ENCODE measurements around the gene SPAG6. TPM values are rescaled to one million over a fixed set of nuclear protein-coding genes. Genes with fewer than 3 reads are reported as not detected.

Gene SPAG6
- total and polyA plus RNA-seq, 9 of the 15 experiments (the other 6 are each of a cell fraction or from before 2014, with no cell fraction given), result 3.5 to 23.1 (median 11.8) TPM

- Histone ChIP-seq H3K27me3 (ENCODE audit: control insufficient read depth in 2 of 2, insufficient read depth in 2 of 2, low read length in 2 of 2) (peaks cover 6 to 7% of the 10 kb centered on the region in 2 experiments; a peak in 3 of 5 replicates), H3K4me1 (replicated peaks in 1 of 2; ENCODE audit: control insufficient read depth in 2 of 2, insufficient read depth in 2 of 2, low read length in 2 of 2) (peaks cover 6 to 21% of the 10 kb centered on the region in 2 experiments; a peak in 3 of 5 replicates), H3K9me3 (replicated peaks; ENCODE audit: control insufficient read depth, insufficient read depth, low read depth, low read length) (no peaks in the 10 kb centered on the region), H3K27ac (ENCODE audit: extremely low read depth, low read depth, low read length) (peak overlapping the region; percentile 45), H3K79me2 (ENCODE audit: control insufficient read depth, insufficient read depth, low read length) (peaks cover 52% of the 10 kb centered on the region), H3K9me1 (ENCODE audit: control insufficient read depth, insufficient read depth, low read length) (no peaks in the 10 kb centered on the region), H2AFZ (ENCODE audit: low read depth, low read length) (peak overlapping the region; percentile 22), H3K9ac (ENCODE audit: insufficient read depth in 1 of 2, low read depth in 2 of 2, low read length in 2 of 2) (peak overlapping the region; percentile 44 to 83; a peak in 3 of 4 replicates), H3K4me3 (peak overlapping the region; percentile 50), H3K4me2 (ENCODE audit: insufficient read depth, low read length) (peak overlapping the region; percentile 50), H4K20me1 (replicated peaks; ENCODE audit: control insufficient read depth, insufficient read depth, low read length) (0 out of 2 replicates have a peak, but pooled peaks cover 6% of the 10 kb centered on the region), H3K36me3 (ENCODE audit: control insufficient read depth, insufficient read depth, low read length) (peaks cover 50% of the 10 kb centered on the region)
- intact Hi-C loops (cut with micrococcal nuclease) (no loop called here), in situ Hi-C loops (cut with MboI) (no loop called here)
- ATAC-seq, result no peak
- DNase-seq (ENCODE audit: extremely low read depth in 1 of 4, low spot score in 3 of 4), result no peak
- ChIA-PET POLR2A (interaction anchor here (0.7 to 1.1 kb wide), 4 partner anchors 10 to 30 kb away, joined by 3 to 5 read pairs (median 4); partner anchors contain the start of gene COMMD3), CTCF (ENCODE audit: low intra/inter-chr PET ratio) (no interaction called here)
- no TSS peak for BruUV-seq (replicated peaks)
- TF ChIP-seq ZSCAN32 (CRISPR knock-in tag; IDR thresholded peaks at IDR 0.05) (no peak), KDM5B (IDR thresholded peaks at IDR 0.05; ENCODE audit: insufficient replicate concordance, low read depth, low read length) (no peak), NR2C2 (CRISPR knock-in tag; IDR thresholded peaks at IDR 0.05) (no peak), NR2C2 (tag; IDR thresholded peaks at IDR 0.05) (0 out of 2 replicates have a peak, but pooled peaks have one; percentile 1)
- no peak for FAIRE-seq
- WGBS (ENCODE audit: insufficient coverage, low coverage, missing lambda C conversion rate), result 50% methylated on average over 8 of the region's 8 CpGs
These were observed 19.1 kb upstream of the SPAG6 start for GRCh38 chr10:22326145-22326702.

- Histone ChIP-seq H3K27me3 (ENCODE audit: control insufficient read depth in 2 of 2, insufficient read depth in 2 of 2, low read length in 2 of 2) (no peaks in the 10 kb centered on the region), H3K9me1 (ENCODE audit: control insufficient read depth, insufficient read depth, low read length) (no peaks in the 10 kb centered on the region), H3K9ac (ENCODE audit: insufficient read depth in 1 of 2, low read depth in 2 of 2, low read length in 2 of 2) (no peak overlapping the region), H2AFZ (ENCODE audit: low read depth, low read length) (no peak overlapping the region), H4K20me1 (replicated peaks; ENCODE audit: control insufficient read depth, insufficient read depth, low read length) (0 out of 2 replicates have a peak, but pooled peaks cover 6% of the 10 kb centered on the region), H3K79me2 (ENCODE audit: control insufficient read depth, insufficient read depth, low read length) (peaks cover 28% of the 10 kb centered on the region), H3K4me2 (ENCODE audit: insufficient read depth, low read length) (no peak overlapping the region), H3K36me3 (ENCODE audit: control insufficient read depth, insufficient read depth, low read length) (peaks cover 54% of the 10 kb centered on the region), H3K27ac (ENCODE audit: extremely low read depth, low read depth, low read length) (no peak overlapping the region), H3K4me1 (replicated peaks in 1 of 2; ENCODE audit: control insufficient read depth in 2 of 2, insufficient read depth in 2 of 2, low read length in 2 of 2) (peaks cover 6 to 8% of the 10 kb centered on the region in 2 experiments; a peak in 3 of 5 replicates), H3K9me3 (replicated peaks; ENCODE audit: control insufficient read depth, insufficient read depth, low read depth, low read length) (no peaks in the 10 kb centered on the region; the same call in 1 of the 2 replicates), H3K4me3 (no peak overlapping the region)
- in situ Hi-C loops (cut with MboI), result no loop called here
- DNase-seq (ENCODE audit: extremely low read depth in 1 of 4, low spot score in 3 of 4) (peak in 1 of 4 experiments; percentile 13), ATAC-seq (no peak), FAIRE-seq (no peak)
- BruUV-seq (replicated peaks), result TSS peak; percentile 0
- WGBS (ENCODE audit: insufficient coverage, low coverage, missing lambda C conversion rate), result 92% methylated on average over 3 of the region's 3 CpGs
- ChIA-PET POLR2A (no interaction called here), CTCF (ENCODE audit: low intra/inter-chr PET ratio) (no interaction called here)
- intact Hi-C loops (cut with micrococcal nuclease), result no loop called here
- TF ChIP-seq OTX1 (CRISPR knock-in tag; IDR thresholded peaks at IDR 0.05) (no peak), KAT2B (IDR thresholded peaks at IDR 0.05; ENCODE audit: low read depth, low read length) (no peak), KLF13 (tag; IDR thresholded peaks at IDR 0.05; ENCODE audit: borderline replicate concordance, low read depth) (no peak), PCBP2 (IDR thresholded peaks at IDR 0.05; ENCODE audit: low read depth, low read length, poor library complexity, severe bottlenecking) (no peak), HMGN3 (IDR thresholded peaks at IDR 0.05; ENCODE audit: borderline replicate concordance, extremely low read depth, insufficient read length, low read depth, low read length) (peak; percentile 36)
These were observed 16.1 kb upstream of the SPAG6 start for GRCh38 chr10:22329150-22329549.
